SU-DHL-6 (cell line): Measurements from ENCODE around the gene PLD1.

Experiments
- H2AFZ ChIP-seq: fragments of 200-600 bp; sonication (generic); 2 replicates; pipeline ENCODE4 v1.6.1; 2014; ENCODE audit warnings: low read depth, mild to moderate bottlenecking, moderate library complexity, mixed read lengths, antibody characterized with exemption, low read length; ENCODE audit not compliant: severe bottlenecking
- H3F3A ChIP-seq: fragments of 200-600 bp; shearing (Covaris generic); 2 replicates; pipeline ENCODE4 v1.6.0; 2016; ENCODE audit warnings: antibody characterized with exemption, mild to moderate bottlenecking; ENCODE audit not compliant: insufficient read depth
- H3K27ac ChIP-seq: fragments of 200-600 bp; sonication (generic); 2 replicates; pipeline ENCODE4 v1.5.1; 2016; ENCODE audit warnings: low read depth, mild to moderate bottlenecking, low read length, moderate library complexity, mixed read lengths
- H3K27me3 ChIP-seq: fragments of 200-600 bp; sonication (generic), shearing (Covaris generic); 2 replicates; pipeline ENCODE4 v1.6.0; 2014; ENCODE audit warnings: mild to moderate bottlenecking, low read length
- H3K36me3 ChIP-seq: fragments of 200-600 bp; sonication (generic); 2 replicates; pipeline ENCODE4 v1.6.1; 2014; ENCODE audit warnings: mild to moderate bottlenecking, low read length, mixed read lengths
- H3K4me2 ChIP-seq: fragments of 300-600, 200-600 bp; shearing (Covaris generic), sonication (generic); 2 replicates; pipeline ENCODE4 v1.6.0; 2014; ENCODE audit warnings: low read length, low read depth, mild to moderate bottlenecking; ENCODE audit not compliant: poor library complexity, severe bottlenecking
- H3K4me3 ChIP-seq: fragments of 200-600 bp; sonication (generic); 2 replicates; pipeline ENCODE4 v1.5.1; 2014; ENCODE audit warnings: antibody characterized with exemption, low read length, mild to moderate bottlenecking, mixed read lengths; ENCODE audit not compliant: insufficient read depth, poor library complexity, severe bottlenecking
- H3K79me2 ChIP-seq: fragments of 200-600 bp; sonication (generic); 2 replicates; pipeline ENCODE4 v1.6.1; 2014; ENCODE audit warnings: mild to moderate bottlenecking, low read length, moderate library complexity; ENCODE audit not compliant: insufficient read depth
- H3K9ac ChIP-seq: fragments of 200-600 bp; sonication (generic); 2 replicates; pipeline ENCODE4 v1.7.0; 2014; ENCODE audit warnings: mild to moderate bottlenecking, low read length
- H3K9me2 ChIP-seq: fragments of 200-600 bp; sonication (generic); replicated peaks from 2 replicates; pipeline ENCODE4 v1.6.1; 2014; ENCODE audit warnings: low read length; ENCODE audit not compliant: insufficient read depth
- H3K9me3 ChIP-seq: fragments of 200-600 bp; sonication (generic); 2 replicates; pipeline ENCODE4 v1.6.1; 2014; ENCODE audit warnings: low read length, mixed read lengths; ENCODE audit not compliant: insufficient read depth
- H4K20me1 ChIP-seq: fragments of 200-600 bp; sonication (generic); 2 replicates; pipeline ENCODE4 v1.6.1; 2014; ENCODE audit warnings: low read depth, mild to moderate bottlenecking, antibody characterized with exemption, low read length, moderate library complexity, mixed read lengths
- EZH2phosphoT487 ChIP-seq: fragments of 200-600 bp; sonication (generic), shearing (Covaris generic); conservative IDR thresholded peaks from 2 replicates; pipeline ENCODE4 v1.6.1; 2018; ENCODE audit warnings: mild to moderate bottlenecking, antibody characterized with exemption, low read length, moderate library complexity, mixed read lengths
- TF ChIP-seq, protein P1 (sequence below): fragments of 200-600 bp; sonication (generic); IDR thresholded peaks from one replicate; pipeline ENCODE4 v1.5.1; 2017; ENCODE audit warnings: antibody characterized with exemption, mild to moderate bottlenecking, low read length, moderate library complexity; ENCODE audit not compliant: insufficient read depth, poor library complexity, severe bottlenecking

Gene PLD1

DNA sequence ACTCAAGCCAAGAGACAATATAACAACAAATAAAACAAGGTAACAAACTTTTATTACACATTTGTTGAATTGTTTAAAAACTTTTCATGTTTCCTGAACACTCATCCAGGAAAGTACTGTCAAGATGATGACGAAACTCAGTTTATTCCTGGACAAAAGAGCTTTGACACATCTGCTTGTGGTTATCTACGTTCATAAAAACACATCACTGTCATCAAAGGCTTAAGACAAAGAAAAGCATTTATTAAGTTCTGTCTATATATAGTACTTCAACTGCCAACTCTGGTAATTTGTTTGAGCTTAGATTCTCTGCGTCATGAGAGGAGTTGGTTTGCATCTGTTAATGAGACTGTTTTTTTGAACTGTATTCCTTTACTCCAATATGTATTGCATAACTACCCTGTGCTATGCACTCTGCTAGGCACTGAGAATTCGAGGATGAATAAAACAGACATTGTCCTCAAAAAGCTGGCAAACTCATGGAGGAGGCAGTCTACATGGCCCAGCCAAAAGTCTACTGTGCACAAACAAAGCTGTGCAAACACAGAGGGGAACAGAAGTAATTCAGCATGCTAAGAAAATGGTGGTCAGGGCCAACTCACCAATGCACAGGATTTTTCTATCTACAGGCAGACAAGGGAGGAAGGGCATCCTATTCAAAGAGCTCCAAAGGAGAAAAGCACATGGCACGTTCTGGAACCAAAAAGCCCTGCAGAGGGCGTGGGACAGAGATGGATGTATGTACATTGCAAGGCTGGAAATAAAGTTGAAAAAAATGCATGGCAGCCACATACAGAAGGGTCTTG lies 21.5 kb downstream of the PLD1 start:
- no peak overlapping the region for H3K9ac ChIP-seq
- no peak overlapping the region for H3K4me3 ChIP-seq
- H3K9me3 ChIP-seq, result no peaks in the 10 kb centered on the region
- no peak overlapping the region for H3K27ac ChIP-seq
- no peak overlapping the region for H2AFZ ChIP-seq
- no peaks in the 10 kb centered on the region for H4K20me1 ChIP-seq
- no peaks in the 10 kb centered on the region; the same call in 1 of the 2 replicates for H3K27me3 ChIP-seq
- TF ChIP-seq, protein P1, sequence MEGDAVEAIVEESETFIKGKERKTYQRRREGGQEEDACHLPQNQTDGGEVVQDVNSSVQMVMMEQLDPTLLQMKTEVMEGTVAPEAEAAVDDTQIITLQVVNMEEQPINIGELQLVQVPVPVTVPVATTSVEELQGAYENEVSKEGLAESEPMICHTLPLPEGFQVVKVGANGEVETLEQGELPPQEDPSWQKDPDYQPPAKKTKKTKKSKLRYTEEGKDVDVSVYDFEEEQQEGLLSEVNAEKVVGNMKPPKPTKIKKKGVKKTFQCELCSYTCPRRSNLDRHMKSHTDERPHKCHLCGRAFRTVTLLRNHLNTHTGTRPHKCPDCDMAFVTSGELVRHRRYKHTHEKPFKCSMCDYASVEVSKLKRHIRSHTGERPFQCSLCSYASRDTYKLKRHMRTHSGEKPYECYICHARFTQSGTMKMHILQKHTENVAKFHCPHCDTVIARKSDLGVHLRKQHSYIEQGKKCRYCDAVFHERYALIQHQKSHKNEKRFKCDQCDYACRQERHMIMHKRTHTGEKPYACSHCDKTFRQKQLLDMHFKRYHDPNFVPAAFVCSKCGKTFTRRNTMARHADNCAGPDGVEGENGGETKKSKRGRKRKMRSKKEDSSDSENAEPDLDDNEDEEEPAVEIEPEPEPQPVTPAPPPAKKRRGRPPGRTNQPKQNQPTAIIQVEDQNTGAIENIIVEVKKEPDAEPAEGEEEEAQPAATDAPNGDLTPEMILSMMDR, result no peak
- no peak for TF ChIP-seq EZH2phosphoT487
- no peaks in the 10 kb centered on the region for H3F3A ChIP-seq
- no peaks in the 10 kb centered on the region for H3K79me2 ChIP-seq
- no peaks in the 10 kb centered on the region for H3K36me3 ChIP-seq
- H3K4me2 ChIP-seq, result no peak overlapping the region
- no peaks in the 10 kb centered on the region for H3K9me2 ChIP-seq

DNA sequence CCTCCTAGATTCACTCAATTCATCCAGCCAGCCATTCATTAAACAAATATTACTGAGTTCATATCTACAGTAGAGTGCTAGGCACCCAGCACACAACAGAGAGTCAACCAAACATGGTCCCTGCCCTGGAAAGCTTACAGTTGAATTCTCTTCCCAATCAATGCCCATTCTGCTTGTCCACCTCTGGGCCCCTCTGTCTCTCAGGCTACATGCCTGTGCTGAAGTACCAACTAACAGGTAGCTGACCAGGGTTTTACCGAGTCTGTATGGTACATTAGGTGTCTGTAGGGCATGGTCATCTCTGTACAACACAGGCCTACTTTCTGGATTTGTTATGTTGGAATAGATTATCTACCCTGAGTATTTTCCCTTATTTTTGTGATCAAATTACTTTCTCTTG lies 23.3 kb downstream of the PLD1 start:
- Histone ChIP-seq H3K9me3 (no peaks in the 10 kb centered on the region), H3F3A (no peaks in the 10 kb centered on the region), H3K27me3 (no peaks in the 10 kb centered on the region; the same call in 1 of the 2 replicates), H4K20me1 (no peaks in the 10 kb centered on the region), H3K4me2 (no peak overlapping the region), H3K36me3 (no peaks in the 10 kb centered on the region), H2AFZ (no peak overlapping the region), H3K27ac (no peak overlapping the region), H3K4me3 (no peak overlapping the region), H3K9ac (no peak overlapping the region), H3K79me2 (no peaks in the 10 kb centered on the region), H3K9me2 (no peaks in the 10 kb centered on the region)
- TF ChIP-seq EZH2phosphoT487, result no peak
- TF ChIP-seq, protein P1, result no peak

DNA sequence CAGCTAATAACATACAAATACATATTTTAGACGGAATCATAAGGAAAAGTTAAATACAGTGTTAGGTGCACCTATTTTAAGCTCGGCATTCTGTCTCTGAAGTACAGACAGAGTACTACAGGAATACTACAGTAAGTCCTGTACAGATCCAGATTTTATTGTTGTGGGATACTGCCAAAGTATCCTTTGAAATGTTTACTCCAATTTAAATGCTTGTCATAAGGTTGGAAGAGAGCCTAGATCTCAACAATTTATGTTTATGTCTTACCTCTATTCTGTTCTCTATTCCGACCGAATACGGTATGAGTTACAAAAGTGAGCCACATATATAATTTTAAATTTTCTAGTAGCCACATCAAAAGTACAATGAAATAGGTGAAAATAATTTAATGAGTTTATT lies 25.3 kb downstream of the PLD1 start:
- TF ChIP-seq EZH2phosphoT487, result no peak
- TF ChIP-seq, protein P1, result no peak
- Histone ChIP-seq H3K9ac (no peak overlapping the region), H4K20me1 (no peaks in the 10 kb centered on the region), H3K36me3 (no peaks in the 10 kb centered on the region), H3K27me3 (no peaks in the 10 kb centered on the region; the same call in 1 of the 2 replicates), H3K79me2 (no peaks in the 10 kb centered on the region), H3K9me2 (no peaks in the 10 kb centered on the region), H3K4me2 (no peak overlapping the region), H2AFZ (no peak overlapping the region), H3K27ac (no peak overlapping the region), H3K9me3 (no peaks in the 10 kb centered on the region), H3F3A (no peaks in the 10 kb centered on the region), H3K4me3 (no peak overlapping the region)
